Pancreas (tissue), 10 donors: ENCODE measurements around the gene TENM3. TPM values are rescaled to one million over a fixed set of nuclear protein-coding genes. Genes with fewer than 3 reads are reported as not detected.

ENCODE experiments used
- ATAC-seq, 4 donors: fragments of 200-7000 bp; cut with Tn5 transposase; one replicate each; pipeline versions ENCODE4 v1.8.0 to v1.9.1; 2020; ENCODE audit warnings: mild to moderate bottlenecking in 4 of 4, moderate library complexity in 4 of 4
- DNase-seq, 6 donors: peaks; one replicate each; pipeline ENCODE4 v3.0.0-alpha.2; 2020
- FAIRE-seq: peaks from 2 replicates; lab custom pipeline; 2012; peaks lifted over from hg19 to GRCh38; lab: Jason Lieb, UNC
- H3K27ac ChIP-seq, 4 donors: fragments of 200-600 bp; sonication (generic); 1 replicate in 3 of 4; 2 replicates in 1 of 4; pipeline versions ENCODE4 v1.5.0 to v1.8.0; 2020
- H3K27me3 ChIP-seq, 4 donors: fragments of 200-600 bp; one replicate each; pipeline ENCODE4 v1.8.0; 2021
- H3K36me3 ChIP-seq, 3 donors: fragments of 200-600 bp; sonication (generic) in 1 of 3; one replicate each; pipeline versions ENCODE4 v1.5.0 to v1.8.0; 2020 to 2021
- H3K4me1 ChIP-seq, 3 donors: fragments of 200-600 bp; one replicate each; pipeline ENCODE4 v1.8.0; 2021
- H3K4me3 ChIP-seq, 4 donors: fragments of 200-600 bp; sonication (generic) in 2 of 4; one replicate each; pipeline versions ENCODE4 v1.5.0 to v1.8.0; 2020 to 2021
- H3K9me3 ChIP-seq, 4 donors: fragments of 200-600 bp; one replicate each; pipeline ENCODE4 v1.8.0; 2021
- CTCF ChIP-seq, 4 donors: fragments of 200-600 bp; sonication (generic) in 3 of 4; IDR thresholded peaks; one replicate each; pipeline versions ENCODE4 v1.5.0 to v1.8.0; 2021; ENCODE audit warnings: antibody characterized with exemption in 4 of 4
- WGBS, 2 donors: extraction: QIAGEN DNeasy Blood & Tissue Kit; methylation state at CpG; one replicate each; pipeline ENCODE4 v1.1.7; 2013; 5-methylcytosine and 5-hydroxymethylcytosine counted together
- intact Hi-C, 3 donors: fragments of 100-400 bp; cut with DNase I; formaldehyde crosslinking; loops; one replicate each; pipeline versions ENCODE4 v1.11.1 to v1.14.2; 2022
- polyA plus RNA-seq, 2 donors: library from polyadenylated mRNA; stranded (reverse); fragments of 200-250 nt; gene quantifications; one replicate each; pipeline ENCODE4 v1.2.3, GENCODE V29; 2013
- total RNA-seq, 6 donors: library from RNA; stranded (reverse); fragmentation: NEBNext Ultra II Directional in 4 of 6; extraction: Animal tissue kit (Norgen Biotek cat#: 25700) in 4 of 6; gene quantifications; one replicate each; pipeline versions ENCODE4 v1.2.1 to v1.2.4, GENCODE V29; 2021 to 2023
- donor health status: healthy with polysubstance abuse.
- donor health status: DM: no; HTN: no; CAD: no; lungs with moderate emphysema.
- donor health status: DM: no; HTN: no; CAD: no.
- donor health status: control.
- donor health status: control.
- donor health status: Bipolar disorder and iron deficiency.
- donor health status: DM: yes; HTN: yes; CAD: no.
- donor health status: DM: no; HTN: no; CAD: no.
- donor health status: DM: no; HTN: no; CAD: no.
- donor health status: DM: yes; HTN: yes; CAD: no.

Gene TENM3
- total and polyA plus RNA-seq, 8 donors: 0.99 to 6.1 (median 4.4) TPM

GRCh38 chr4:182729516-182729915 lies 486.3 kb downstream of the TENM3 start:
- no peak for ATAC-seq
- intact Hi-C loops: no loop called here
- no peak for DNase-seq
- H3K4me1 ChIP-seq: no peaks in the 10 kb centered on the region
- TF ChIP-seq CTCF (IDR thresholded peaks at IDR 0.05): no peak
- no peaks in the 10 kb centered on the region for H3K36me3 ChIP-seq
- 88 to 90% methylated on average over 2 of the region's 2 CpGs for WGBS, 2 donors
- no peak overlapping the region for H3K4me3 ChIP-seq
- no peak overlapping the region for H3K27ac ChIP-seq
- no peaks in the 10 kb centered on the region for H3K27me3 ChIP-seq
- no peaks in the 10 kb centered on the region for H3K9me3 ChIP-seq
- FAIRE-seq: no peak

- ATAC-seq (no peak), DNase-seq (no peak), FAIRE-seq (no peak)
- no peaks in the 10 kb centered on the region for H3K27me3 ChIP-seq
- H3K36me3 ChIP-seq: no peaks in the 10 kb centered on the region
- H3K9me3 ChIP-seq: no peaks in the 10 kb centered on the region
- H3K4me1 ChIP-seq: no peaks in the 10 kb centered on the region
- no peak for TF ChIP-seq CTCF (IDR thresholded peaks at IDR 0.05)
- no peak overlapping the region for H3K4me3 ChIP-seq
- WGBS, 2 donors: 90 to 92% methylated on average over 3 of the region's 3 CpGs
- intact Hi-C loops: no loop called here
- no peak overlapping the region for H3K27ac ChIP-seq
Observed at GRCh38 chr4:182730791-182731190, 487.6 kb downstream of the TENM3 start.

- H3K9me3 ChIP-seq: no peaks in the 10 kb centered on the region
- WGBS, 2 donors: 83 to 84% methylated on average over 2 of the region's 2 CpGs
- intact Hi-C loops: no loop called here
- ATAC-seq (no peak), FAIRE-seq (no peak), DNase-seq (no peak)
- H3K36me3 ChIP-seq: no peaks in the 10 kb centered on the region
- H3K27ac ChIP-seq: no peak overlapping the region
- H3K4me1 ChIP-seq: no peaks in the 10 kb centered on the region
- TF ChIP-seq CTCF (IDR thresholded peaks at IDR 0.05): no peak
- H3K4me3 ChIP-seq: no peak overlapping the region
- H3K27me3 ChIP-seq: no peaks in the 10 kb centered on the region
Observed at GRCh38 chr4:182736207-182736606, 493.0 kb downstream of the TENM3 start.

- H3K36me3 ChIP-seq: no peaks in the 10 kb centered on the region
- no peaks in the 10 kb centered on the region for H3K9me3 ChIP-seq
- H3K4me3 ChIP-seq: no peak overlapping the region
- no peaks in the 10 kb centered on the region for H3K27me3 ChIP-seq
- no peak for DNase-seq
- 78 to 79% methylated on average over 8 of the region's 8 CpGs for WGBS, 2 donors
- H3K27ac ChIP-seq: no peak overlapping the region
- intact Hi-C loops: no loop called here
- no peak for TF ChIP-seq CTCF (IDR thresholded peaks at IDR 0.05)
- no peak for ATAC-seq
- FAIRE-seq: no peak
- no peaks in the 10 kb centered on the region for H3K4me1 ChIP-seq
Observed at GRCh38 chr4:182738283-182739047, 495.3 kb downstream of the TENM3 start.

- DNase-seq: no peak
- WGBS, 2 donors: 87% methylated on average over 3 of the region's 3 CpGs
Observed at GRCh38 chr4:182740256-182740655, 497.1 kb downstream of the TENM3 start.

More at GRCh38 chr4:182740256-182740655, 497.1 kb downstream of the TENM3 start:
- H3K27me3 ChIP-seq: no peaks in the 10 kb centered on the region
- intact Hi-C loops: no loop called here
- TF ChIP-seq CTCF (IDR thresholded peaks at IDR 0.05): no peak
- H3K9me3 ChIP-seq: no peaks in the 10 kb centered on the region
- ATAC-seq (no peak), FAIRE-seq (no peak)
- H3K4me3 ChIP-seq: no peak overlapping the region
- no peak overlapping the region for H3K27ac ChIP-seq
- no peaks in the 10 kb centered on the region for H3K36me3 ChIP-seq
- H3K4me1 ChIP-seq: no peaks in the 10 kb centered on the region
